ENCODE data around the gene GJD3.

DNA sequence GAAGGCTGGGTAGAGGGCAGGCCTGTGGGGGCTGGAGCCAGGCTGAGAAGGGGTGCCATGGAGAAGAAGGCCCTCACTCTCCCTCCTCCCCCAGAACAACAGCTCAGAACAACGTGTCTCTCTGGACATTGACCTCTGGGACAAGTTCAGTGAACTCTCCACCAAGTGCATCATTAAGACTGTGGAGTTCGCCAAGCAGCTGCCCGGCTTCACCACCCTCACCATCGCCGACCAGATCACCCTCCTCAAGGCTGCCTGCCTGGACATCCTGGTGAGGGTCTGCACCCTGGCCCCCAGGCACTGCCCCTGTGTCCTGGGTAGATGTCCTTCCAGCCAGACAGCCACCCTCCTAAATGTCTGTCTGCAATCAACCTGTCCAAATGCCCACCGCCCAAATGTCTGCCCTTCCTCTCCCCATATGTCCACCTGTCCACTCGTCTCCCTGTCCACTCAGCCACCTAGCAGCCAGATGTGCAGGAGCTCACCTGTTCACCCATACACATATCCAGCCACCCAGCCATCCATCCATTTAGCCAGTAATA lies 12.2 kb downstream of the GJD3 start:
- TF ChIP-seq, protein P1, sequence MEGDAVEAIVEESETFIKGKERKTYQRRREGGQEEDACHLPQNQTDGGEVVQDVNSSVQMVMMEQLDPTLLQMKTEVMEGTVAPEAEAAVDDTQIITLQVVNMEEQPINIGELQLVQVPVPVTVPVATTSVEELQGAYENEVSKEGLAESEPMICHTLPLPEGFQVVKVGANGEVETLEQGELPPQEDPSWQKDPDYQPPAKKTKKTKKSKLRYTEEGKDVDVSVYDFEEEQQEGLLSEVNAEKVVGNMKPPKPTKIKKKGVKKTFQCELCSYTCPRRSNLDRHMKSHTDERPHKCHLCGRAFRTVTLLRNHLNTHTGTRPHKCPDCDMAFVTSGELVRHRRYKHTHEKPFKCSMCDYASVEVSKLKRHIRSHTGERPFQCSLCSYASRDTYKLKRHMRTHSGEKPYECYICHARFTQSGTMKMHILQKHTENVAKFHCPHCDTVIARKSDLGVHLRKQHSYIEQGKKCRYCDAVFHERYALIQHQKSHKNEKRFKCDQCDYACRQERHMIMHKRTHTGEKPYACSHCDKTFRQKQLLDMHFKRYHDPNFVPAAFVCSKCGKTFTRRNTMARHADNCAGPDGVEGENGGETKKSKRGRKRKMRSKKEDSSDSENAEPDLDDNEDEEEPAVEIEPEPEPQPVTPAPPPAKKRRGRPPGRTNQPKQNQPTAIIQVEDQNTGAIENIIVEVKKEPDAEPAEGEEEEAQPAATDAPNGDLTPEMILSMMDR (conservative IDR thresholded peaks at IDR 0.05): no peak
- TF ChIP-seq ZFX (IDR thresholded peaks at IDR 0.05): no peak
